Astrocyte (in vitro differentiated cells and primary cell): ENCODE results near the gene KRT7.

Source experiments
- CTCF ChIP-seq: IDR thresholded peaks from 2 replicates; pipeline ENCODE4 v1.5.1; 2011; ENCODE audit warnings: low read depth, mild to moderate bottlenecking, inconsistent platforms, low read length, moderate library complexity; ENCODE audit not compliant: insufficient read depth
- EZH2 ChIP-seq: IDR thresholded peaks from 2 replicates; pipeline ENCODE4 v1.6.1; 2012; ENCODE audit warnings: mild to moderate bottlenecking, low read length, inconsistent platforms; ENCODE audit not compliant: insufficient read depth

- no peak for TF ChIP-seq CTCF
- no peak for TF ChIP-seq EZH2
Observed at GRCh38 chr12:52291267-52291935, 58.4 kb downstream of the KRT7 start, which contains the start of gene KRT81.
